Activated T-cell treated with anti-CD3 and anti-CD28 coated beads for 4 hours (primary cell): ENCODE measurements around the gene WWC2.
"Not testable (repeated sequence)": the region's sequence is repeated elsewhere in the genome, so short reads cannot be mapped to it uniquely, and the experiment has no call there.

Source experiments
- DNase-seq: peaks from one replicate; pipeline ENCODE4 v3.0.0-alpha.2; 2020

Gene WWC2

GRCh38 chr4:183144787-183145186, 45.7 kb downstream of the WWC2 start:
- no peak for DNase-seq

GRCh38 chr4:183145773-183146172, 46.7 kb downstream of the WWC2 start:
- no peak for DNase-seq

DNA sequence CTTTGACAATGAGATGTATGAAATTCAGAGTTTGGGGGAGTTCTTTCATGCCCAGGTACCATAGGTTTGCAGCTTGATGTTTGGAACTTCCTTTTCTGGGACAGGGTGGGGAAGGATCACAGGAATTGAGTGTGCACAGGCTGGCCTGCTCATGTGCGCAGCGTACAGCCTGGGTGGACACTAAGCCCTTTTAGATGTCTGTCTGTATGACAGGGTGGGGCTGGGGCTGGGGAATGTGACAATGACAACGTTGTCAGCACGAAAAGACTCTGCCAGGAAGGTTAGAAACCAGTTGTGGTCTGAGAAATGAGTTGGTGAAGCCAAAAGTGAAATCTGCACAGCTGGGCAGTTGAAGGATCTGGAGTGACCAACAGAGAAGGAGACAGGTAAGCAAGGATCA, 47.4 kb downstream of the WWC2 start:
- DNase-seq: no peak

- no peak for DNase-seq
Measured at GRCh38 chr4:183147196-183147595, 48.1 kb downstream of the WWC2 start.

GRCh38 chr4:183147983-183148382, 48.9 kb downstream of the WWC2 start:
- DNase-seq: no peak

GRCh38 chr4:183149616-183150539, 50.8 kb downstream of the WWC2 start:
- DNase-seq: no peak

- not testable (repeated sequence) for DNase-seq
Measured at GRCh38 chr4:183150664-183151063, 51.6 kb downstream of the WWC2 start.

- not testable (repeated sequence) for DNase-seq
Measured at GRCh38 chr4:183152232-183152631, 53.2 kb downstream of the WWC2 start.

- DNase-seq: no peak
Measured at GRCh38 chr4:183153190-183153916, 54.3 kb downstream of the WWC2 start.

GRCh38 chr4:183154701-183155391, 55.8 kb downstream of the WWC2 start:
- DNase-seq: no peak

DNA sequence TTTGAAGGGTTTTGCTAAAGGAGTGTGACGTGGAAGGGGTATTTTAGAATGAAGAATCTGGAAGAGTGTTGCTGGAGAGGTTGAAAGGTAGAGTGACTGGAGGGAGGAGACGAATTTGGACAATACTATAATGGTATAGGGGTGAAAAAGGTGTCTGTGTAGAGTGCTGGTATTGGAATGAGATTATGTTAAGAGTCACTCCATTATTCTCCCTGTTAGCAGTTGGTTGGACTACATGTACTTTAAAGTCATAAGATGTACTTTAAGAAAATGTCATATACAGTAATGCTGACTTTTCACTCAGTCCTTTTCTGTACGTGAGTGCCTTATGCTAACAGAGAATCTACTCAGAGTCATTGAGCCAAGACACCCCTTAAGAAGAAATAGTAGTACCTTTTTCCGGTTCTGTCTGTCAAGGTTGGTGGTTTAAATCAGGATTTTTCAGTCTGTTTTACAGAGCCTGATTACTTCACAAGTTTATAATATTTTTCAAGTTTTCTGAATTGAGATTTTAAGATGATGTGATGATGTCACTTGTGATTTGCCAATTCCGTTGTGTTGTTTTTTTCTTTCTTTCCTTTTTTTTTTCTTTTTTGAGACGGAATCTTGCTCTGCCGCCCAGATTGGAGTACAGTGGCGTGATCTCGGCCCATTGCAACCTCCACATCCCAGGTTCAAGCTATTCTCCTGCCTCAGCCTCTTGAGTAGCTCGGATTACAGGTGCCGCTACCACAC, 56.6 kb downstream of the WWC2 start:
- DNase-seq: no peak

DNA sequence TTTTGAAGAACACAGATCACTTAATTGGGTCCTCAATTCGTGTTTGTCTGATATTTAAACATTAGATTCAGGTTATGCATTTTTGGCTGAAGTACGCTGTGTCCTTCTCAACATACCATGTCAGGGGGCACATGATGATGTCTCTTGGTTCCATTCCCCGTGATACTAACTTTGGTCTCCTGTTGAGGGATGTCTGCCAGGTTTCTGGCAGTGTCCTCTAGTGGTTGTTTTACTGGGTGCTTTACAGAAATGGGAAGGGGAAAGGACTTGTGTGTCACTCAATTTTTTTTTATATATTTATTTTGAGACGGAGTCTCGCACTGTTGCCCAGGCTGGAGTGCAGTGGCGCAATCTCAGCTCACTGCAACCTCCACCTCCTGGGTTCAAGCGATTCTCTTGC, 58.2 kb downstream of the WWC2 start:
- no peak for DNase-seq

DNA sequence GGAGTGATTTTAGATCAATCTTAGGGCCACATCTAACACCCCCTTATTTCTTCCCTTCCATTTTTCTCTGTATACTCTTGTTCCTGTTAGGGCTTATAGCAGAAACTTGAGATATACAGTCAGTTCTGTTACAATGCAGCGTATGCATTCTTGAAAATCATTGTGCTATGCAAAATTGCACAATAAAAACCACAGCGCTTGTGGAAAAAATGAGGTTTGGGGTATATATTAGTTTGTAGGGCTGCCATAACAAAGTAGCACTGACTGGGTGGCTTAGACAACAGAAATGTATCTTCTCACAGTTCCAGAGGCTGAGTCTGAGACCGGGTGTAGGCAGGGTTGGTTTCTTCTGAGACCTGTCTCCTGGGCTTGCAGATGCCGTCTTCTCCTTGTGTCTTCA, 59.0 kb downstream of the WWC2 start:
- no peak for DNase-seq

- DNase-seq: no peak
Measured at GRCh38 chr4:183161630-183162029, 62.6 kb downstream of the WWC2 start.

DNA sequence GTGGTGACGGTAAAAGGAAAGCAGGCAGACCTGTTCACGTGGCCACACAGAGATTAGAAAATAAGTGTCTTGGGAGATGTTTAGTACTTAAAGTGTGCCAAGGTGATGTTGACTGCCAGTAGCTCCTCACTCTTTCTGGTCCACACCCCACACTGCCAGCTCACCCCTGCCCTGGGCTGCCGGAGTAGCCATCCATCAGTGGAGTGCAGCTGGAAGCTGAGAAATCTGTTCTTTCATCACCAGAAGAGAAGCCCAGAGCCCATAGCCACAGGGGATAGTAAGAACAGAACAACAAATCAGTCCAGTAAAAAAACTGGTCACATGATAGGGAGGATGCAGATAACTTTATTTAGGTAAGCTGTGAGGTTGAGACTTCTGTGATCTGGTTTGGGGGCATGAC, 64.1 kb downstream of the WWC2 start:
- DNase-seq: no peak

DNA sequence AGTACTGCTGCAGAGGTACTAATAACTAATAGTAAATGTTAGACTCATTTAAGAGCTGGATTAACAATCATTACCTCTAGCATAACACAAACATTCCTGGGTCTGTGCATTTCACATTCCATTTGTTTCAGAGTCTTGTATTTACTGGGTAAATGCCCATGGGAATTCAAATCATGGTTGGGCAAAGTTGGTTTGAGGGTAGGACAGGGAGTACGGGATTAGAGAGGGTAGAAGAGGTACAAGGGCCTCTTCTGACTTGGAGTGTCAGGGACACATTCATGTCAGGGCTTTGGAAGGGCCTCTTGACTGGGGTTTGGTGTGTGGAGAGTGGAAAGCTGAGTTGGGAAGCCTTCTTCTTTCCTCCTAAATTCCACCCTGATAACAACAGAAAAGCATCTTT, 65.9 kb downstream of the WWC2 start:
- DNase-seq: no peak

- DNase-seq: no peak
Measured at GRCh38 chr4:183165376-183165775, 66.3 kb downstream of the WWC2 start.

DNA sequence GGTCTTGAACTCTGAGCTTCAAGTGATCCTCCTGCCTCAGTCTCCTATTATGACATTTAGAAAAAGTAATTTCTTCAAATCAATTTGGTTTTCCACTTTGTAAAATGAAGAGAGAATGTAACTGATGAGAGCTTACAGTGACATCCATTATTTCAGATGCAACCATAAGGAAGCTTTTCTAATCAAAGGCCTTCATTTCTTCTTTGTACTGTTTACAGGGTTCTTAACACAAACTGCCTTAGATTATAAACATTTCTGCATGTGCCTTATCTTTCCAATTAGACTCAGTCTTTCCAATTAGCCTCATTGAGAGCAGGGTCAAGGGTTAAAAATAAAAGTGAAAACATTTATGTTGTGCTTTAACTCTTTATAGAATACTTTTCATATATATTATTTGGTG, 71.8 kb downstream of the WWC2 start:
- no peak for DNase-seq

- DNase-seq: no peak
Measured at GRCh38 chr4:183171484-183172267, 72.6 kb downstream of the WWC2 start.

- DNase-seq: no peak
Measured at GRCh38 chr4:183172881-183173280, 73.8 kb downstream of the WWC2 start.

DNA sequence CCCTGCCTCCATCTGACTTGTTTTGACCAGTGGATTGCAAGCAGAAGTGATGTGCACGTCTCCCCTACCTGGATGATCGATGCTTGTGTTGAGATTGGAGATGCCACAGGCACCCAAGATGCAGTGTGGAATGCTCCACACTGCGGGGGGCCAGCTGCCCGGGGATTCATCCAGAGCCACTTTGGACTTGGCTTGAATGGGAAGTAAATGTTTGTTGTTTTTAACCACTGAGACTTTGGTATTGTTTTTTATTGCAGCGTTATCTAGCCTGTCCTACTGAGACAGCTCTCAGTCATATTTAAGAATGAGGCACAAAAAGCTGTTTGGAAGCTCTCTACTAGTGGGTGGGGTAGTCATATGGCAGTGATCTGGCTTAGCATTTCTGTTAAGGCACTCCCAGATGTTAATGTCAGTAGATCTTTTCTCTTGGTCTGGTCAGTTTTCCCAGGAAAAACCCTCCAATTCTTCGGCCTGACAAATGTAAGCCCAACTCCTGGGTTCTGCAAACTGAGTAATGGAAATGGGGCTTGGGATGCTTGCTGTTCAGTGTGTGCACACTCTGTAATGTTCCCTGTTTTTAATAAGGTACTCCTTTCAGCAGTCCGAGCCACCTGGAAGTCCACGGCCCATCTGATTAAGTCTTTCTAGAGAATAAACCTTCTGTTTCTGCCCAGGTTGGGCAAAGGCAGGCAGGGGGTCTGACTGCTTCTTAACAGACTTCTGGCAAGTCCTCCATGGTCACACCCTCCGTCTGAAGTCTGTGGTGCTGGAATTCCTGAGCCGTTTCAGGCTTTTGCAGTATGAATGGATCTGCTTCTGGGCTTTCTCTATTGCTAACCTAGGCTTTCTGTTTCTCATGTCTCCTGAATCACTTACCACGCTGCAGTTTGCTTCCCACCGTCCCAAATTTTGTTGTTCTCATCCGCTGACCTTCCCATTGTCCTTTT, 74.8 kb downstream of the WWC2 start:
- no peak for DNase-seq
